ENCODE results near the gene GDAP1L1. TPM values are rescaled to one million over a fixed set of nuclear protein-coding genes. Genes with fewer than 3 reads are reported as not detected.

GDAP1L1 gene
- total RNA-seq, 1 experiment from 2014 or later: 4.2 TPM

- peaks cover 6% of the 10 kb centered on the region for H3K4me1 Mint-ChIP-seq (ENCODE audit: low read depth, unreplicated experiment)
- no TSS peak for BruUV-seq (replicated peaks)
- H3K27ac Mint-ChIP-seq (ENCODE audit: unreplicated experiment): no peak overlapping the region
- H3K9me3 Mint-ChIP-seq (ENCODE audit: unreplicated experiment): no peaks in the 10 kb centered on the region
- H3K27me3 Mint-ChIP-seq (ENCODE audit: insufficient read depth, unreplicated experiment): peaks cover 3% of the 10 kb centered on the region
- H3K4me1 ChIP-seq: 0 out of 2 replicates have a peak, but pooled peaks cover 3% of the 10 kb centered on the region
- H3K27me3 ChIP-seq (replicated peaks; ENCODE audit: control insufficient read depth, insufficient read depth, low read length): no peaks in the 10 kb centered on the region
- no peak overlapping the region for H3K4me3 ChIP-seq (ENCODE audit: low read depth, low read length)
- no peak overlapping the region for H3K4me3 Mint-ChIP-seq (ENCODE audit: unreplicated experiment)
- H3K9me3 ChIP-seq: no peaks in the 10 kb centered on the region
- no peaks in the 10 kb centered on the region for H3K36me3 Mint-ChIP-seq (ENCODE audit: insufficient read depth, unreplicated experiment)
- ChIA-PET POLR2A (interaction anchor here (0.5 kb wide), 1 partner anchor 73 kb away, joined by 4 read pairs; no protein-coding TSS in a partner anchor), CTCF (interaction anchor here (1.7 kb wide), 1 partner anchor 58 kb away, joined by 3 read pairs; no protein-coding TSS in a partner anchor)
- no peak for TF ChIP-seq CTCF (IDR thresholded peaks at IDR 0.05; ENCODE audit: insufficient read depth in 1 of 2, low read depth in 1 of 2, low read length in 1 of 2, severe bottlenecking in 1 of 2, unreplicated experiment in 1 of 2)
- intact Hi-C loops (cut with micrococcal nuclease; ENCODE audit: unreplicated experiment): no loop called here
- DNase-seq: no peak
- H3K36me3 ChIP-seq (ENCODE audit: control insufficient read depth, insufficient read depth, low read length): no peaks in the 10 kb centered on the region
These were observed 27.4 kb downstream of the GDAP1L1 start for GRCh38 chr20:44274303-44275017.

GRCh38 chr20:44279228-44279627, 32.1 kb downstream of the GDAP1L1 start:
- Mint-ChIP-seq H3K27ac (ENCODE audit: unreplicated experiment) (no peak overlapping the region), H3K36me3 (ENCODE audit: insufficient read depth, unreplicated experiment) (no peaks in the 10 kb centered on the region), H3K4me3 (ENCODE audit: unreplicated experiment) (no peak overlapping the region), H3K9me3 (ENCODE audit: unreplicated experiment) (no peaks in the 10 kb centered on the region), H3K27me3 (ENCODE audit: insufficient read depth, unreplicated experiment) (peaks cover 5% of the 10 kb centered on the region), H3K4me1 (ENCODE audit: low read depth, unreplicated experiment) (peaks cover 6% of the 10 kb centered on the region)
- intact Hi-C loops (cut with micrococcal nuclease; ENCODE audit: unreplicated experiment): no loop called here
- CTCF ChIA-PET: no interaction called here
- Histone ChIP-seq H3K36me3 (ENCODE audit: control insufficient read depth, insufficient read depth, low read length) (no peaks in the 10 kb centered on the region), H3K4me1 (0 out of 2 replicates have a peak, but pooled peaks cover 2% of the 10 kb centered on the region), H3K27me3 (replicated peaks; ENCODE audit: control insufficient read depth, insufficient read depth, low read length) (no peaks in the 10 kb centered on the region), H3K4me3 (ENCODE audit: low read depth, low read length) (no peak overlapping the region), H3K9me3 (no peaks in the 10 kb centered on the region)
- no peak for TF ChIP-seq CTCF (IDR thresholded peaks at IDR 0.05; ENCODE audit: insufficient read depth in 1 of 2, low read depth in 1 of 2, low read length in 1 of 2, severe bottlenecking in 1 of 2, unreplicated experiment in 1 of 2)
- POLR2A ChIA-PET: no interaction called here
- no TSS peak for BruUV-seq (replicated peaks)
- no peak for DNase-seq

DNA sequence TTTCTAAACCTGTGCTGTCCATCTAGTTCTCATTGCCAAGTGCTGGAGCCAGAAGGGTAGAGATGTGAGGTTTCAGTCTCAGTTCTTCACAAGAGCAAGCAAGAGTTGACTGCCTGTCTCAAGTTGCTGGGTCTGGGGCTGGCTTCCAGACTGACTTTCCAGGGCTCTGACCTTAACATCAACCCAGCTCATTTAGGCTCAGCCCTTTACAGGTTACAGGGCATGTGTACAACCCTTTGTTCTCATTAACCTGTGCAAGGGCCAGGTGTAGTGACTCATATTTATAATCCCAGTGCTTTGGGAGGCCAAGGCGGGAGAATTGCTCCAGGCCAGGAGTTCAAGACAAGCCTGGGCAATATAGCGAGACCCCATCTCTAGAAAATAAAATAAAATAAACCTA, 33.3 kb downstream of the GDAP1L1 start:
- TF ChIP-seq CTCF (IDR thresholded peaks at IDR 0.05; ENCODE audit: insufficient read depth in 1 of 2, low read depth in 1 of 2, low read length in 1 of 2, severe bottlenecking in 1 of 2, unreplicated experiment in 1 of 2): no peak
- no peaks in the 10 kb centered on the region for H3K9me3 Mint-ChIP-seq (ENCODE audit: unreplicated experiment)
- BruUV-seq (replicated peaks): no TSS peak
- peaks cover 5% of the 10 kb centered on the region for H3K27me3 Mint-ChIP-seq (ENCODE audit: insufficient read depth, unreplicated experiment)
- H3K4me3 Mint-ChIP-seq (ENCODE audit: unreplicated experiment): no peak overlapping the region
- no peaks in the 10 kb centered on the region for H3K36me3 ChIP-seq (ENCODE audit: control insufficient read depth, insufficient read depth, low read length)
- H3K4me1 ChIP-seq: no peaks in the 10 kb centered on the region
- CTCF ChIA-PET: no interaction called here
- no peaks in the 10 kb centered on the region for H3K36me3 Mint-ChIP-seq (ENCODE audit: insufficient read depth, unreplicated experiment)
- POLR2A ChIA-PET: no interaction called here
- DNase-seq: no peak
- H3K4me1 Mint-ChIP-seq (ENCODE audit: low read depth, unreplicated experiment): peaks cover 6% of the 10 kb centered on the region
- H3K9me3 ChIP-seq: no peaks in the 10 kb centered on the region
- H3K27me3 ChIP-seq (replicated peaks; ENCODE audit: control insufficient read depth, insufficient read depth, low read length): no peaks in the 10 kb centered on the region
- H3K4me3 ChIP-seq (ENCODE audit: low read depth, low read length): no peak overlapping the region
- H3K27ac Mint-ChIP-seq (ENCODE audit: unreplicated experiment): no peak overlapping the region
- intact Hi-C loops (cut with micrococcal nuclease; ENCODE audit: unreplicated experiment): no loop called here
